ENCODE measurements around the gene CHRNA3.

The CHRNA3 gene

GRCh38 chr15:78550815-78551214 lies 70.0 kb downstream of the CHRNA3 start:
- no peak for DNase-seq

- DNase-seq: no peak
These were observed 70.6 kb downstream of the CHRNA3 start for GRCh38 chr15:78550194-78550593.

All from EL (cell line).